T-helper 17 cell (primary cell): ENCODE results near the gene H2AZ1. TPM values are rescaled to one million over a fixed set of nuclear protein-coding genes. Genes with fewer than 3 reads are reported as not detected.
"Not testable (repeated sequence)": the region's sequence is repeated elsewhere in the genome, so short reads cannot be mapped to it uniquely, and the experiment has no call there.

ENCODE experiments used
- ATAC-seq: fragments of 150-1000 bp; cut with Tn5 transposase; 2 replicates; pipeline ENCODE4 v1.10.0; 2021; ENCODE audit warnings: mild to moderate bottlenecking, moderate library complexity
- DNase-seq, 3 donors: peaks; one replicate each; pipeline versions ENCODE4 v3.0.0 to v3.0.0-alpha.2; 2020 to 2021
- H3K9me3 ChIP-seq: one replicate; pipeline ENCODE4 v1.7.0; 2013; ENCODE audit warnings: low read length, mild to moderate bottlenecking; ENCODE audit not compliant: control insufficient read depth, poor library complexity, severe bottlenecking
- H3K27ac Mint-ChIP-seq: one replicate; pipeline ENCODE4 v1.8.0; 2022; ENCODE audit warnings: mild to moderate bottlenecking, moderate library complexity, mixed read lengths
- H3K27me3 Mint-ChIP-seq: one replicate; pipeline ENCODE4 v1.8.0; 2022; ENCODE audit warnings: mixed read lengths
- H3K36me3 Mint-ChIP-seq: one replicate; pipeline ENCODE4 v1.8.0; 2022; ENCODE audit warnings: low read depth, mixed read lengths
- H3K4me1 Mint-ChIP-seq: one replicate; pipeline ENCODE4 v1.8.0; 2022; ENCODE audit warnings: mild to moderate bottlenecking, mixed read lengths
- H3K4me3 Mint-ChIP-seq: one replicate; pipeline ENCODE4 v1.8.0; 2022; ENCODE audit warnings: mild to moderate bottlenecking, moderate library complexity, mixed read lengths
- total RNA-seq, 4 donors: library from RNA in 2 of 4; stranded (reverse) in 2 of 4; gene quantifications; one replicate each; pipeline ENCODE4 v1.2.3 and lab custom pipeline; 2022 to 2026

H2AZ1 gene
- total RNA-seq, 2 donors from 2014 or later, result 105 to 107 TPM

DNA sequence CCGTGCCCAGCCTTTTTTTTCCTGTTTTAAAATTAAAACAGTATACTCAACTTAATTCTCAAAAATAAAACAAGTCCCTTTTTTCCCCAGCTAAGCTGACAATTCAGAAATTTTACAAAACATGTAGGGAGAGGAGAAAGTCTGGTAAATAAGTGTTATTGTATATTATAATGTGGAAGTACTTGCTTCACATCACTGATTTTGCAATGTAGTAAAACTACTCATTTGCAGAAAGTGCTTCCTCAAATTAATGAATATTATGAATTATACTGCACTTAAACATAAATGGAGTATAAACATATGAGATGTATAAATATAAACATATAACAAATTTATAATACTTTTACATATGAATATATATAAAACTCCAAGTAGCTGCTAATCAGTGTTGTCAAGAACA, 11.6 kb upstream of the H2AZ1 start:
- H3K4me1 Mint-ChIP-seq, result peaks cover 16% of the 10 kb centered on the region
- H3K4me3 Mint-ChIP-seq, result no peak overlapping the region
- no peaks in the 10 kb centered on the region for H3K27me3 Mint-ChIP-seq
- H3K9me3 ChIP-seq, result no peaks in the 10 kb centered on the region
- ATAC-seq (no peak), DNase-seq (no peak)
- peaks cover 2% of the 10 kb centered on the region for H3K36me3 Mint-ChIP-seq
- peak overlapping the region; percentile 47 for H3K27ac Mint-ChIP-seq

- H3K9me3 ChIP-seq, result no peaks in the 10 kb centered on the region
- H3K4me1 Mint-ChIP-seq, result peaks cover 11% of the 10 kb centered on the region
- H3K27me3 Mint-ChIP-seq, result no peaks in the 10 kb centered on the region
- no peak overlapping the region for H3K4me3 Mint-ChIP-seq
- no peak overlapping the region for H3K27ac Mint-ChIP-seq
- ATAC-seq (no peak), DNase-seq (no peak)
- H3K36me3 Mint-ChIP-seq, result peaks cover 2% of the 10 kb centered on the region
These were observed 10.6 kb upstream of the H2AZ1 start for GRCh38 chr4:99960648-99961047.

DNA sequence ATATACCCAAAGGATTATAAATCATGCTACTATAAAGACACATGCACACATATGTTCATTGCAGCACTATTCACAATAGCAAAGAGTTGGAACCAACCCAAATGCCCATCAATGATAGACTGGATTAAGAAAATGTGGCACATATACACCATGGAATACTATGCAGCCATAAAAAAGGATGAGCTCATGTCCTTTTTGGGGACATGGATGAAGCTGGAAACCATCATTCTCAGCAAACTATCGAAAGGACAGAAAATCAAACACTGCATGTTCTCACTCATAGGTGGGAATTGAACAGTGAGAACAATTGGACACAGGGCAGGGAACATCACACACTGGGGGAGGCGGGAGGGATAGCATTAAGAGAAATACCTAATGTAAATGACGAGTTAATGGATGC, 8.1 kb upstream of the H2AZ1 start:
- H3K9me3 ChIP-seq, H3K4me1 Mint-ChIP-seq, ATAC-seq, H3K36me3 Mint-ChIP-seq, H3K27me3 Mint-ChIP-seq, DNase-seq, H3K27ac Mint-ChIP-seq, H3K4me3 Mint-ChIP-seq: not testable (repeated sequence)

GRCh38 chr4:99950913-99951254, 809 bp upstream of the H2AZ1 start:
- no peak overlapping the region for H3K4me3 Mint-ChIP-seq
- H3K36me3 Mint-ChIP-seq, result peaks cover 3% of the 10 kb centered on the region
- ATAC-seq, result no peak
- peaks cover 10% of the 10 kb centered on the region for H3K4me1 Mint-ChIP-seq
- no peaks in the 10 kb centered on the region for H3K27me3 Mint-ChIP-seq
- H3K27ac Mint-ChIP-seq, result no peak overlapping the region
- no peaks in the 10 kb centered on the region for H3K9me3 ChIP-seq
- DNase-seq, result no peak

- H3K9me3 ChIP-seq, result no peaks in the 10 kb centered on the region
- DNase-seq (peak; percentile 73 to 85 (median 75)), ATAC-seq (peak; percentile 39)
- Mint-ChIP-seq H3K4me1 (peaks cover 20% of the 10 kb centered on the region), H3K27me3 (no peaks in the 10 kb centered on the region), H3K36me3 (peaks cover 4% of the 10 kb centered on the region), H3K4me3 (no peak overlapping the region), H3K27ac (no peak overlapping the region)
These were observed 759 bp downstream of the H2AZ1 start for GRCh38 chr4:99949034-99949998.

DNA sequence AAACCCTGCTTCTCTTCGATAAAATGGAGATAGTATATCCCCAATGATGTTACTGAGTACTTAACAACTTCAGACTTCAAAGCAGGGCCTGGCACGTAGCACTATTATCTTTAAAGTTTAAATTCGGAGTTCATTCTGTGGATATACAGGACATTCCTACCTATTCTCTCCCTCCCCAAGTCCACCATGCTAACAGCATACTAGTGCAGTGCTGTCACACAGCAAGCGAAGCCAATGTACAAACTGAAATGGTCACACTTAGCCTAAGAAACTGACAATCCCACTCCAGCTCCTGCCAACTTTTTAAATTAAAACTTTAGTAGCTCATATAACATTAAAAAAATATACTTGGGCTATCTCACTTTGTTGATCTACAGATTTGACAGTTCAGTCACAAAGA, 2.5 kb downstream of the H2AZ1 start:
- H3K4me3 Mint-ChIP-seq, result peak overlapping the region; percentile 98
- ATAC-seq (no peak), DNase-seq (no peak)
- no peaks in the 10 kb centered on the region for H3K9me3 ChIP-seq
- peaks cover 4% of the 10 kb centered on the region for H3K36me3 Mint-ChIP-seq
- no peaks in the 10 kb centered on the region for H3K27me3 Mint-ChIP-seq
- peaks cover 35% of the 10 kb centered on the region for H3K4me1 Mint-ChIP-seq
- H3K27ac Mint-ChIP-seq, result no peak overlapping the region

GRCh38 chr4:99947190-99947578, 2.9 kb downstream of the H2AZ1 start:
- H3K4me1 Mint-ChIP-seq, result peaks cover 35% of the 10 kb centered on the region
- H3K27ac Mint-ChIP-seq, result no peak overlapping the region
- H3K9me3 ChIP-seq, result no peaks in the 10 kb centered on the region
- no peaks in the 10 kb centered on the region for H3K27me3 Mint-ChIP-seq
- peaks cover 4% of the 10 kb centered on the region for H3K36me3 Mint-ChIP-seq
- DNase-seq (no peak), ATAC-seq (no peak)
- H3K4me3 Mint-ChIP-seq, result peak overlapping the region; percentile 98

- ATAC-seq (peak; percentile 63), DNase-seq (peak; percentile 73 to 82 (median 81))
- no peak within 1 kb of the TSS for H3K27ac Mint-ChIP-seq
- H3K36me3 Mint-ChIP-seq, result peaks cover 4% of the 10 kb centered on the region
- no peaks in the 10 kb centered on the region for H3K27me3 Mint-ChIP-seq
- H3K4me1 Mint-ChIP-seq, result peaks cover 35% of the 10 kb centered on the region
- H3K9me3 ChIP-seq, result no peaks in the 10 kb centered on the region
- peak within 1 kb of the TSS; percentile 98 for H3K4me3 Mint-ChIP-seq
These were observed 3.5 kb downstream of the H2AZ1 start, which contains the start of gene DNAJB14 for GRCh38 chr4:99946356-99947189. Gene DNAJB14 (minus strand): TSS chr4:99946618. CDS start chr4:99946571, 47 bp downstream.

DNA sequence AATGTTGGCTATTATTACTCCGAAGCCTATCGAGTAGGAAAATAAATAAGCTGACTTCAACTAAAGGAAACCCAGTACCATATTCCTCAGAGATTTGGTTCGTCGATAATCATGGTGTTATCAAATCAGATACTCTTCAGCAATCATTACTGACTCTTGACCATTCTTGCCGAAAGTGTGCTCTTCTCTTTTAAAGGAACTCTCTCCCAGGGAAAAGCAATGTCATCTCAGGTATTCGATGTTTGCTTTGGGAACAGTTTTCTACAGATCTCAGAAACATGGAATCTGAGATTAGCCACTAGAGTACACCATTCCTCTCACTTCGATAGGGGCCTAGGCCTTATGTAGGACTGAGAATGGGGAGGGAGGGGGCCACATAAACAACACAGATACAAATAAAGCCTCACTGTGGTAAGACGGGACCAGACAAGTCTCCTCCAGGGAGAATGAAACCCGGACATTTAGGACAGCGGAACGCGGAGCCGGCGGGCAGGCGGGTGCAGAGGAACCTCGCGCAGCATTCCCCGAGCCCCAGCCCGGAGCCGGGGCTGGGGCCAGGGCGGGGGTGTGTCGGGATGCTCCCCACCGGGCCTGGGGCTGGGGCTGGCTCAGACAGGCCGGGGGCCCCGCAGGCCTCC, 4.2 kb downstream of the H2AZ1 start:
- Mint-ChIP-seq H3K4me1 (peaks cover 40% of the 10 kb centered on the region), H3K36me3 (peaks cover 4% of the 10 kb centered on the region), H3K27ac (no peak overlapping the region), H3K4me3 (peak overlapping the region; percentile 98), H3K27me3 (no peaks in the 10 kb centered on the region)
- DNase-seq (peak in 2 of 3 donors; percentile 19 to 26), ATAC-seq (no peak)
- H3K9me3 ChIP-seq, result no peaks in the 10 kb centered on the region

GRCh38 chr4:99943904-99944437, 6.1 kb downstream of the H2AZ1 start:
- DNase-seq (no peak), ATAC-seq (no peak)
- Mint-ChIP-seq H3K36me3 (peaks cover 4% of the 10 kb centered on the region), H3K4me3 (peak overlapping the region; percentile 50), H3K27me3 (no peaks in the 10 kb centered on the region), H3K27ac (no peak overlapping the region), H3K4me1 (peaks cover 44% of the 10 kb centered on the region)
- H3K9me3 ChIP-seq, result no peaks in the 10 kb centered on the region

DNA sequence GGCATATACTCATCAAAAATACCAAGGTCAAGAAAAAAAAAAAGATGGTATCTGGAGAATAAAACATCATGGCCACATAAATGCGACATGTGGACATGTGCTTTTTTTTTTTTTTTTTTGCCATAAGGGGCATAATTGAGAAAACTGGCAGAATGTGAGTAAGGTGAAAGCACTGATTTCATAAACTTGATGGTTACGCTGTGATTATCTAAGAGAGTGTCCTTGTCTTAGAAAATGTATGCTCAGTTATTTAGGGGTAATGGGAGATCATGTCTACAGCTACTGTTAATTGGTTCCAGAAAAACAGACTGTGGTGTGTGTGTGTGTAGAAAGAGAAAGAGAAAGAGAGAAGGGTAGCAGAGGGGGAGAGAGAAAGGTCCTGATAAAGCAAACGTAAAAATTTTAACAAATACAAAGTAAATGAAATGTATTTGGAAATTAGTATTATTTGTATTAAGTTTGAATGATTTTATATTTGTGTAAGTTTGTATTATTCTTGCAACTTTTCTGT, 11.8 kb downstream of the H2AZ1 start:
- H3K9me3 ChIP-seq, result no peaks in the 10 kb centered on the region
- Mint-ChIP-seq H3K4me3 (no peak overlapping the region), H3K27ac (peak overlapping the region; percentile 45), H3K27me3 (no peaks in the 10 kb centered on the region), H3K36me3 (peaks cover 3% of the 10 kb centered on the region), H3K4me1 (peaks cover 24% of the 10 kb centered on the region)
- DNase-seq (no peak), ATAC-seq (no peak)

DNA sequence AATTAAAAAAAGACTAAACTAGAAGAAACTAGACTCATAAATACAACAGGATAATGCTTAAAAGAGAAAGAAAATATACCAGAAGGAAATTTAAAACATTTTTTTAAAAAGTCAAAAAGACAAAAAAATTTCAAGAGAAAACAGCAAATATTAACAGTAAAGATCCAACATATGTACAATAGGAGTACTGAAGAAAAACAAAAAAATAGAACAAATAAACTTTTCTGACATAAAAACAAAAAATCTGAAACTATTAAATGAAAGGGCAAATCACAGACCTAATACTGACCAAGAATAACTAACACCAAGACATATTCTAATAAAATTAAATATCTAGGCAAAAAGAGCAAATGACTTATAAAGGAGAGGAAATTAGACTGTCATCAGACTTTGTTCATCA, 15.2 kb downstream of the H2AZ1 start:
- DNase-seq, result no peak
- Mint-ChIP-seq H3K27me3 (no peaks in the 10 kb centered on the region), H3K36me3 (peaks cover 3% of the 10 kb centered on the region), H3K4me1 (peaks cover 26% of the 10 kb centered on the region), H3K27ac (peak overlapping the region; percentile 74), H3K4me3 (no peak overlapping the region)
- H3K9me3 ChIP-seq, result no peaks in the 10 kb centered on the region
- no peak for ATAC-seq
